Bronchial epithelial cell (primary cell): Measurements from ENCODE around the gene PRKG1. TPM values are rescaled to one million over a fixed set of nuclear protein-coding genes. Genes with fewer than 3 reads are reported as not detected.

ENCODE experiments used
- DNase-seq: peaks from one replicate; pipeline ENCODE4 v3.0.0-alpha.2; 2010; ENCODE audit warnings: low read depth
- FAIRE-seq: peaks from 2 replicates; lab custom pipeline; 2011; peaks lifted over from hg19 to GRCh38; lab: Jason Lieb, UNC
- H3K27me3 ChIP-seq: 2 replicates; pipeline ENCODE4 v1.5.1; 2011; ENCODE audit warnings: low read length; ENCODE audit not compliant: control insufficient read depth, insufficient read depth
- H3K36me3 ChIP-seq: 2 replicates; pipeline ENCODE4 v1.5.1; 2011; ENCODE audit warnings: low read length; ENCODE audit not compliant: control insufficient read depth, insufficient read depth
- H3K4me3 ChIP-seq: 2 replicates; pipeline ENCODE4 v1.5.1; 2011; ENCODE audit warnings: mild to moderate bottlenecking, low read depth, low read length, control low read depth
- total RNA-seq: library from RNA; depleted of rRNA; stranded (reverse); fragments of >200 nt; gene quantifications from 2 replicates; pipeline ENCODE4 v1.2.1, GENCODE V29; 2014
- TF ChIP-seq, protein P1 (sequence below): IDR thresholded peaks from 2 replicates; pipeline ENCODE4 v1.5.1; 2011; ENCODE audit warnings: mild to moderate bottlenecking, moderate library complexity, low read length, control low read depth, inconsistent platforms; ENCODE audit not compliant: insufficient read depth, severe bottlenecking

The PRKG1 gene
- total RNA-seq, 1 donor from 2014 or later = 0.26 TPM

DNA sequence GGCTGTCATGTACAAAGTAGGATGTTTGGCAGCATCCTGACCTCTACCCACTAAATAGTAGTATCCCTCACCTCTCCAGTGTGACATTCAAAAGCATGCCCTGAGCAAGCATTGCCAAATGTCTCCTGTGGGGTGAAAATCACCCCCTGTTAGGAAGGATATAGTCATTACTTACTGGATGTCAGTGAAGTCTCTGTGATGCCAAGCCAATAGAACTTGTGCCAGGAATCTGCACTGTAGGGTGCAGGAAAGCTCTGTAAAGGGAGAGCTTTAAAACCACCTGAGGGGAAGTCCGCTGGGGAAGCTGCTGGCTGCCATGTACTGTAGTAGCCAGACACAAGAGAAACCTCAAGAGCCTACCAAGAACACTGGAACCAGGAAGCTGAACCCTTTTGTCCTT lies 1069.1 kb downstream of the PRKG1 start:
- H3K27me3 ChIP-seq = no peaks in the 10 kb centered on the region
- H3K4me3 ChIP-seq = no peak overlapping the region
- FAIRE-seq (no peak), DNase-seq (no peak)
- H3K36me3 ChIP-seq = no peaks in the 10 kb centered on the region
- TF ChIP-seq, protein P1, sequence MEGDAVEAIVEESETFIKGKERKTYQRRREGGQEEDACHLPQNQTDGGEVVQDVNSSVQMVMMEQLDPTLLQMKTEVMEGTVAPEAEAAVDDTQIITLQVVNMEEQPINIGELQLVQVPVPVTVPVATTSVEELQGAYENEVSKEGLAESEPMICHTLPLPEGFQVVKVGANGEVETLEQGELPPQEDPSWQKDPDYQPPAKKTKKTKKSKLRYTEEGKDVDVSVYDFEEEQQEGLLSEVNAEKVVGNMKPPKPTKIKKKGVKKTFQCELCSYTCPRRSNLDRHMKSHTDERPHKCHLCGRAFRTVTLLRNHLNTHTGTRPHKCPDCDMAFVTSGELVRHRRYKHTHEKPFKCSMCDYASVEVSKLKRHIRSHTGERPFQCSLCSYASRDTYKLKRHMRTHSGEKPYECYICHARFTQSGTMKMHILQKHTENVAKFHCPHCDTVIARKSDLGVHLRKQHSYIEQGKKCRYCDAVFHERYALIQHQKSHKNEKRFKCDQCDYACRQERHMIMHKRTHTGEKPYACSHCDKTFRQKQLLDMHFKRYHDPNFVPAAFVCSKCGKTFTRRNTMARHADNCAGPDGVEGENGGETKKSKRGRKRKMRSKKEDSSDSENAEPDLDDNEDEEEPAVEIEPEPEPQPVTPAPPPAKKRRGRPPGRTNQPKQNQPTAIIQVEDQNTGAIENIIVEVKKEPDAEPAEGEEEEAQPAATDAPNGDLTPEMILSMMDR = no peak

DNA sequence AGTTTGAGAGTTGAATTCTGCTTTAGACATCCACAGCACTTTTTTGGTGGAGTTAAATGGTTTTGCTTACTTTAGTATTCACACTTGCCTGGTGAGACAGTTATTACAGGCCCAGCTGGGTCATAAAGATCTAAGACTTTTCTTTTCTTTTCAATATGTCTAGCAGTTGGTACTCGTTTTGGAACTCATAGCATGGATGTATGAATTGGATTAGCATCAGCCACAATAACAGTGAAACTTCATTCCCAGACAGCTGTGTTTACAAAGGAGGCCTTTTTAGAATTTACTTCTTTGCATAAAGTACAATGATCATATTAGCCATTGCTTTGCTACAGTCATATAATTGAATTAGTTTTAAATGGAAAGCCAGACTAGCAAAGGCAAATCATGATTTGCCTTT lies 1071.3 kb downstream of the PRKG1 start:
- Histone ChIP-seq H3K27me3 (no peaks in the 10 kb centered on the region), H3K4me3 (no peak overlapping the region), H3K36me3 (no peaks in the 10 kb centered on the region)
- FAIRE-seq = no peak
- TF ChIP-seq, protein P1 = no peak
- DNase-seq = no peak

DNA sequence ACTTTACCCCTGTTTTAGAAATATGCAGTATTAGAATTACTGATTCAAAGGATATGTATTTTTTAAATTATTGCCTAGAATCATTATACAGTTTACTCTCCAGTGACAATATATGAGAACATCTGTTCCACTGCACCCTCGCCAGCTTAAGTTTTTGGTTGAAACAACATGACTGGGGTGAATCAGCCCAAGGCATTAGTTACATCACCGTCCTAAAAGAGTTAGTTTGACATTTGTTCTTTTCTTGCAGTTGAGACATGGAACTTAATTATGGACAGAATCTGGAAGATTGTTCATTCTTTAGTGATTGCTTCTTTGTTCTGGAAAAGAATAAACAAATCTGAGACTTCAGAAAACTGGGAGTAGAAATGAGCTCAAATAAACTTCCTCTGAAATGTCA lies 1072.5 kb downstream of the PRKG1 start:
- H3K27me3 ChIP-seq = no peaks in the 10 kb centered on the region
- DNase-seq = peak; percentile 7

DNA sequence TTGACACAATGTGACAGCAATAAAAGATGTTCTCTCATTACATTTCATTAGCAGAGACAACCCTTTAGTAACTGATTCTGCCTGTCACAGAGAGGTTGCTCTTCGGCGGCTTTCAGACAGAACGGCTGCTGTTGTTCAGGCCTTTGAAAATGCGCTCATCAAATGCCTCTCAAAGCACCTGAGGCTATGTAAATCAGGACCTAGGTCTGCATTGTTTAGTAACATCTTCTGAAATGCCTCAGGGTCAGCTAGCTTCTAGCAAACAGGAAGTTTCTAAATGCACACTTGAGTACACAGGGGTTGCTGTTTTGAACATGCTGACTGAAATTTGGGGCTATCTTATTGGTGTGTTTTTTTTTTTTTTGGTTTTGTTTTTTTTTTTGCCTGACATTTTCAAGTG lies 1096.5 kb downstream of the PRKG1 start:
- H3K36me3 ChIP-seq = no peaks in the 10 kb centered on the region
- no peaks in the 10 kb centered on the region for H3K27me3 ChIP-seq
- no peak overlapping the region for H3K4me3 ChIP-seq
- DNase-seq (no peak), FAIRE-seq (no peak)
- TF ChIP-seq, protein P1 = no peak

More for the DNA sequence above, 1072.5 kb downstream of the PRKG1 start:
- no peaks in the 10 kb centered on the region for H3K36me3 ChIP-seq
- TF ChIP-seq, protein P1 = no peak
- FAIRE-seq = no peak
- no peak overlapping the region for H3K4me3 ChIP-seq

DNA sequence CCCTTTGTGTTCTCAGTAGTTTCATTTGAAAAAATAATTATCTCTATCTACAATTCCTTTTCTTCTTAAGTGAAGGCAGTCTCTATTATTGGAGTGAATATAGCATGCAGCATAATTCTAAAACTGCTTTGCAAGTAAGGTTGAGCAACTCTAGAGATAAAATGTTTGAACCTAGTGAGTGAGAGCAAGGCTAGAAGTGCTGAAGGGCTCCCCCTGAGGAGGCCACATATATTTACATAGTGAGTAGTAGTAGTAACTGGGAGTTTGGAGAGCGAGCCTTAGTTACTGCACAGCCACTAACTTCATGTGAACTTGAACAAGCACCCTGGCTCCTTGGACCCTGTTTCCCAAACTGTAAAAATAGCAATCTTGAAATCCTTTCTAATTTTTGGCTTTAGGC lies 1098.3 kb downstream of the PRKG1 start:
- no peaks in the 10 kb centered on the region for H3K36me3 ChIP-seq
- DNase-seq (peak; percentile 2), FAIRE-seq (no peak)
- no peaks in the 10 kb centered on the region for H3K27me3 ChIP-seq
- TF ChIP-seq, protein P1 = no peak
- H3K4me3 ChIP-seq = no peak overlapping the region

DNA sequence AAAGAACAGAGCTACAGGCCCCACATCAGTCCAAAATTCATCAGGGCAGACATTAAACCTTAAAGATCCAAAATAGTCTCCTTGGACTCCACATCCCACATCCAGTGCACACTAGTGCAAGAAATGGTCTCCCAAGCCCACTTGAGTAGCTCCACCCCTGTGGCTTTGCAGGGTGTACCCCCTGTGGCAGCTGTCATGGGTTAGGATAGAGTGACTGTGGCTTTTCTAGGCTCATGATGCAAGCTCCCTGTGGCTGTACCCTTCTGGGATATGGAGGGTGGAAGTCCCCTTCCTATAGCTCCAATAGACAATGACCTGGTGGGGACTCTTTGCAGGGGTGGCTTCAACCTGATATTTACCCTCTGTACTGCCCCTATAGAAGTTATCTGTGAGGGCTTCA lies 1111.0 kb downstream of the PRKG1 start:
- Histone ChIP-seq H3K27me3 (no peaks in the 10 kb centered on the region), H3K36me3 (no peaks in the 10 kb centered on the region), H3K4me3 (no peak overlapping the region)
- DNase-seq (no peak), FAIRE-seq (no peak)
- TF ChIP-seq, protein P1 = no peak
